Transverse colon (tissue), 4 donors: ENCODE results near the gene DPF3.

Source experiments
- CTCF ChIP-seq, 5 experiments: fragments of 200-600 bp in 3 of 5; fragments of 450-650 bp in 2 of 5; sonication (generic) in 3 of 5; IDR thresholded peaks; 1 replicate in 2 of 5; 2 replicates in 3 of 5; pipeline ENCODE4 v1.5.1; 2016 to 2017; ENCODE audit warnings: antibody characterized with exemption in 5 of 5, inconsistent platforms in 3 of 5, mild to moderate bottlenecking in 2 of 5, moderate library complexity in 1 of 5
- EP300 ChIP-seq: sonication (generic); formaldehyde crosslinking; IDR thresholded peaks from one replicate; pipeline ENCODE4 v1.6.1; 2017; ENCODE audit warnings: antibody characterized with exemption, low read depth
- POLR2A ChIP-seq: fragments of 450-650 bp; IDR thresholded peaks from one replicate; pipeline ENCODE4 v1.6.1; 2016; ENCODE audit warnings: antibody characterized with exemption, mild to moderate bottlenecking, moderate library complexity
- POLR2AphosphoS5 ChIP-seq, 3 donors: sonication (generic); formaldehyde crosslinking; IDR thresholded peaks; one replicate each; pipeline ENCODE4 v1.6.1; 2016; ENCODE audit warnings: antibody characterized with exemption in 3 of 3

- TF ChIP-seq CTCF (IDR thresholded peaks at IDR 0.05) (no peak), POLR2AphosphoS5 (IDR thresholded peaks at IDR 0.05) (no peak), POLR2A (no peak), EP300 (no peak)
These were observed 250.5 kb downstream of the DPF3 start for GRCh38 chr14:72643317-72643801.
